ENCODE measurements around the gene HNRNPUL2.
"Not testable (repeated sequence)": the region's sequence is repeated elsewhere in the genome, so short reads cannot be mapped to it uniquely, and the experiment has no call there.

Gene HNRNPUL2

DNA sequence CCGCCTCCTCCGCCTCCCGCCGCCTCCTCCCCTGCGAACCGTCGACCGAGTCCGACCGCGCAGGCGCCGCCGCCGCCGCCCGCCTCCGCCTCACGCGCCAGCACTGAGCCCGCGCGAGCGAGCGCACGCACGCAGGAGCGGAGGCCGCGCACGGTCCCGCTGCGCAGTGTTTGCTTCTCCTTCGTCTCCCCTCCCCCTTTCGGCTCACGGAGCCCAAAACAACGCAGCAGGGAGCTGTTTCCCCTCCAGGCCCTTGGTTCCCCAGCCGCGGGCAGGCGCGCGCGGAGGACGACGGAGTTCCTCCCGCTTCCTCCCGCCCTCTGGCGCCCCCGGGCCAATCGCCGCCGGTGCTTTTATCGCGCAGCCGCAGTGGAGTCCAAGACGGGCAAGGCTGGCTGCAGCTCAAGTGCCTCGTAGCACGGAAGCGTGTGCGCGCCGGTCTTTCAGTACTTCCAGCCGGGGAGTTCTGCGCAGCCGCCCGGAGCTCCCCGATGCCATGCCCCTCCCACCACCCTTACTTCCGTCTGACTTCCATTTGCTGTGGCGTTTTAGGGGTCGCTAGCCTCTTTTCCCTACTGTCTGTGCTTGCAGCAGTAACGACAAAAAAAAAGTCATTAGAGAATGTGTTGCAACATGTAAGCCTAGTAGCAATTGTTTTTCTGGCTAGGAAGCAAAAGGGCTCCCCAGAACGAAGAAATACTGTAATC lies at the start of gene HNRNPUL2:
TSS of gene HNRNPUL2 (minus strand) at position 293 of the 707 bp plus-strand sequence. CDS start 301 bp downstream, outside the sequence.
- Histone ChIP-seq H3K4me1 (ENCODE audit: control insufficient read depth in 5 of 5, insufficient read depth in 5 of 5, low read length in 5 of 5) (peaks cover 15 to 54% (median 49%) of the 10 kb centered on the region in 5 donors), H3K27me3 (ENCODE audit: control insufficient read depth in 5 of 5, insufficient read depth in 4 of 5, low read length in 5 of 5) (no peaks in the 10 kb centered on the region), H3K4me3 (ENCODE audit: low read depth in 1 of 5, low read length in 5 of 5) (peak within 1 kb of the TSS; percentile 74 to 97 (median 94)), H3K36me3 (ENCODE audit: control insufficient read depth in 5 of 5, insufficient read depth in 5 of 5, low read length in 5 of 5) (peaks cover 11 to 24% (median 22%) of the 10 kb centered on the region in 5 donors), H3K9ac (ENCODE audit: low read length in 5 of 5) (peak within 1 kb of the TSS; percentile 92 to 98 (median 98)), H3K9me3 (ENCODE audit: control insufficient read depth in 5 of 5, low read length in 5 of 5) (no peaks in the 10 kb centered on the region), H3K27ac (ENCODE audit: low read depth, low read length) (peak within 1 kb of the TSS; percentile 98)

DNA sequence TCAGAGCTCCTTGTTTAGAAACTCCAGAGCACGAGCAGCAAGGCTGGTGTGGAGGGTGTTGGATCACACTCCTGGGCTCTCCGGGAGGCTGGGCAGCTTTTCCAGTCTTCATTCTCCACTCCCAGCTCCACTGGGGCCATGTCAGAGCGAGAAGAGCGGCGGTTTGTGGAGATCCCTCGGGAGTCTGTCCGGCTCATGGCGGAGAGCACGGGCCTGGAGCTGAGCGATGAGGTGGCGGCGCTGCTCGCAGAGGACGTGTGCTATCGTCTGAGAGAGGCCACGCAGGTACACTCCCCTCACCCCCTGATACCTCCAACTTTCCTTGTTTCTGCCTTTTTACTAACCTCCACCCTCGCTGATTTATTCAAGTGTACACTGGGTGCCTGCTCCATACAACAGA lies 48.4 kb upstream of the HNRNPUL2 start:
- Histone ChIP-seq H3K27me3 (ENCODE audit: control insufficient read depth in 5 of 5, insufficient read depth in 4 of 5, low read length in 5 of 5) (peaks cover 0 to 4% (median 0%) of the 10 kb centered on the region in 5 donors), H3K4me3 (ENCODE audit: low read depth in 1 of 5, low read length in 5 of 5) (no peak overlapping the region), H3K9me3 (ENCODE audit: control insufficient read depth in 5 of 5, low read length in 5 of 5) (no peaks in the 10 kb centered on the region), H3K36me3 (ENCODE audit: control insufficient read depth in 5 of 5, insufficient read depth in 5 of 5, low read length in 5 of 5) (peaks cover 0 to 47% (median 32%) of the 10 kb centered on the region in 5 donors), H3K4me1 (ENCODE audit: control insufficient read depth in 5 of 5, insufficient read depth in 5 of 5, low read length in 5 of 5) (peaks cover 5 to 13% (median 10%) of the 10 kb centered on the region in 5 donors), H3K27ac (ENCODE audit: low read depth, low read length) (no peak overlapping the region), H3K9ac (ENCODE audit: low read length in 5 of 5) (peak overlapping the region in 1 of 5 donors; percentile 16)

DNA sequence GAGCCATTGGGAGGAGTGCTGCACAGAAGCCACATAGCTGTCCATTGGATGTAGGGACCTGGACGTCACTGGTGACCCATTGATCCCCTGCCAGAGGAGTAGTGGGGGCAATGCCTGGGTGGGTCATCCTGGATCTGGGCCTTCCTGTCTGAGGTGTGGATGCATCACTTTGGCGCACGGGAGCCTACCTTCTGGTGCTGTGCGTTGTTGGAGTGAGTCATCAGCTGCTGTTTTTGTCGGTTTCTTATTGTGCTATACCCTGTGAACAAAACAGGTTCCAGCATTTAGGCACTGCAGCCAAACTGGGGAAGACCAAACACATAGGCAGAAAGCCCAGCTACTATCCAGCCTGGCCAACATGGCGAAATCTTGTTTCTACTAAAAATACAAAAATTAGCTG lies 47.1 kb upstream of the HNRNPUL2 start:
- Histone ChIP-seq H3K27ac (ENCODE audit: low read depth, low read length) (no peak overlapping the region), H3K9ac (ENCODE audit: low read length in 5 of 5) (no peak overlapping the region), H3K4me3 (ENCODE audit: low read depth in 1 of 5, low read length in 5 of 5) (no peak overlapping the region), H3K27me3 (ENCODE audit: control insufficient read depth in 5 of 5, insufficient read depth in 4 of 5, low read length in 5 of 5) (peaks cover 0 to 4% (median 0%) of the 10 kb centered on the region in 5 donors), H3K4me1 (ENCODE audit: control insufficient read depth in 5 of 5, insufficient read depth in 5 of 5, low read length in 5 of 5) (peaks cover 7 to 24% (median 20%) of the 10 kb centered on the region in 5 donors), H3K9me3 (ENCODE audit: control insufficient read depth in 5 of 5, low read length in 5 of 5) (no peaks in the 10 kb centered on the region), H3K36me3 (ENCODE audit: control insufficient read depth in 5 of 5, insufficient read depth in 5 of 5, low read length in 5 of 5) (peaks cover 0 to 43% (median 32%) of the 10 kb centered on the region in 5 donors)

DNA sequence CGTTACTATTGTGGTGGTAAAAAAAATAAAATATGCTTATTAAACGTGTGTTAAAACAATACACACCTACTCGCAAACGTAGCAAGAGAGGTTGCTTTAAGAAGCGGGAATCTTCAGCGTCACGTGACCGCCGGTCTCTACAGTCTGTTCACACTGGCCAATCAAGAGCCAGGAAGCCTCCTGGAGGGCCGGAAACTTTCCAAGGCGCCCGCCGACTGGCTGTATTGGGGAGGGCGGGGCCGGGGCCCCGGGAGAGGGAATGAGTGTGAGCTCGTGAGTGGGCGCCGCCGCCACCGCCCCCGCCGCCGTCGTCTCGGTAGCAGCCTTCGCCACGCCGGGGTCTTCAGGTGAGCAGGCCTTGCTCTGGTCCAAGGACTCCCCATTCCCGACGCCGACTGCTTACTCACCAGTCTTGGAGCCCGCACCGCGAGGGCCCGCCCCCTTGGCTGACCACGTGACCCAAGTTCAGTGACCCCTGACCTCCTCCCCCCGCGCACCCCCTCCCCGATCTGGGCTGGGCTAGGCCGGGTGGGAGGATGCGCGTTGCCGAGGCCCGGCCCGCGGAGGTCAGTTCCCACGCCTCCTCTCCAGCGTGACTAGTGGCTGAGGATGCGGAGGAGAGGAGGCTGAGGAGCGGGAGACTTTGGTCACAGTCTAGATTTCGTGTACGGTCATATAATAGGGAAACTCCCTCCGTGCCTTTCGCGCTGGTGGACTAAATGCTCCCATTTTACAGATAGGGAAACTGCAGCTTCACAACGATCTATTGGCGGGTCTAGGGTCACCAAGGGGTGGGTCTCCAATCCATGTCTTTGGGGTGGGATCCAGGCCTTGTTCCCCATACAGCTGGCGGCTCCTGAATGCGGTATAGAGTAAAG lies 44.1 kb upstream of the HNRNPUL2 start, which contains the start of gene TAF6L:
TSS of gene TAF6L (plus strand) at position 253 of the 878 bp plus-strand sequence. CDS start 4,388 bp downstream, outside the sequence.
- H3K9ac ChIP-seq (ENCODE audit: low read length in 5 of 5) = peak within 1 kb of the TSS; percentile 74 to 89 (median 80)
- H3K4me3 ChIP-seq (ENCODE audit: low read depth in 1 of 5, low read length in 5 of 5) = peak within 1 kb of the TSS; percentile 75 to 87 (median 81)
- peaks cover 6 to 34% (median 23%) of the 10 kb centered on the region in 5 donors for H3K36me3 ChIP-seq (ENCODE audit: control insufficient read depth in 5 of 5, insufficient read depth in 5 of 5, low read length in 5 of 5)
- H3K27ac ChIP-seq (ENCODE audit: low read depth, low read length) = peak within 1 kb of the TSS; percentile 78
- H3K9me3 ChIP-seq (ENCODE audit: control insufficient read depth in 5 of 5, low read length in 5 of 5) = no peaks in the 10 kb centered on the region
- H3K4me1 ChIP-seq (ENCODE audit: control insufficient read depth in 5 of 5, insufficient read depth in 5 of 5, low read length in 5 of 5) = peaks cover 7 to 24% (median 20%) of the 10 kb centered on the region in 5 donors
- peaks cover 0 to 4% (median 0%) of the 10 kb centered on the region in 5 donors for H3K27me3 ChIP-seq (ENCODE audit: control insufficient read depth in 5 of 5, insufficient read depth in 4 of 5, low read length in 5 of 5)

DNA sequence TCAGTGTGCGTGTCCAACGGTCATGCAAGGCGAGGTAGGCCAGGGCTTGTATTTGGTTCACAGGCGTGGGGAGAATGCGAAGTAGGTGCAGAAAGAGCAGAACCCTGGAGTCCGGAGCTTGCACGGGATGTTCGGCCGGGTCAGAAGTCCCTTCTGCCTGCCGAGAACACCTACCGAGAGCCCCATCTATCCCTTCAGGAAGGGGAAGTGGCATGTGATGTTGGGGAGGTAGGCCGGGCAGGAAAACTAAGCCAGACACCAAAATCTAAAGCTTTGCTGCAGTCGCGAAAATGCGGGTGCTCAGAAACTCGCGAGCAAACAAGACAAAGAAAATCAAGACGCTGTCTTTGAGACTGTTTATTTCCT lies 43.5 kb upstream of the HNRNPUL2 start:
- Histone ChIP-seq H3K9ac (ENCODE audit: low read length in 5 of 5) (peak overlapping the region; percentile 3 to 89 (median 80)), H3K4me1 (ENCODE audit: control insufficient read depth in 5 of 5, insufficient read depth in 5 of 5, low read length in 5 of 5) (peaks cover 7 to 24% (median 20%) of the 10 kb centered on the region in 5 donors), H3K27me3 (ENCODE audit: control insufficient read depth in 5 of 5, insufficient read depth in 4 of 5, low read length in 5 of 5) (peaks cover 0 to 4% (median 0%) of the 10 kb centered on the region in 5 donors)

DNA sequence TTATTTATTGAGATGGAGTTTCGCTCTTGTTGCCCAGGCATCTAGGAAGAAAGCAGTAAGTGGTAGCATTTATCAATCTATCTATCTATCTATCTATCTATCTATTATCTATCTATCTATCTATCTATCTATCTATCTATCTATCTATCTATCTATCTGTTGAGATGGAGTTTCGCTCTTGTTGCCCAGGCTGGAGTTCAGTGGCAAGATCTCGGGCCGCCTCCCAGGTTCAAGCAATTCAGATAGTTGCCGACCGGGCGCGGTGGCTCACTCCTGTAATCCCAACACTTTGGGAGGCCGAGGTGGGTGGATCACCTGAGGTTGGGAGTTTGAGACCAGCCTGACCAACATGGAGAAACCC lies 33.6 kb upstream of the HNRNPUL2 start:
- H3K9me3 ChIP-seq (ENCODE audit: control insufficient read depth in 5 of 5, low read length in 5 of 5); H3K27ac ChIP-seq (ENCODE audit: low read depth, low read length); H3K27me3 ChIP-seq (ENCODE audit: control insufficient read depth in 5 of 5, insufficient read depth in 4 of 5, low read length in 5 of 5); H3K9ac ChIP-seq (ENCODE audit: low read length in 5 of 5): not testable (repeated sequence)
- peaks cover 0 to 13% (median 7%) of the 10 kb centered on the region in 5 donors for H3K36me3 ChIP-seq (ENCODE audit: control insufficient read depth in 5 of 5, insufficient read depth in 5 of 5, low read length in 5 of 5)
- H3K4me3 ChIP-seq (ENCODE audit: low read depth in 1 of 5, low read length in 5 of 5) = peak overlapping the region; percentile 11 to 92 (median 48)
- peaks cover 4 to 18% (median 15%) of the 10 kb centered on the region in 5 donors for H3K4me1 ChIP-seq (ENCODE audit: control insufficient read depth in 5 of 5, insufficient read depth in 5 of 5, low read length in 5 of 5)

More for the DNA sequence above, 43.5 kb upstream of the HNRNPUL2 start:
- Histone ChIP-seq H3K27ac (ENCODE audit: low read depth, low read length) (peak overlapping the region; percentile 78), H3K9me3 (ENCODE audit: control insufficient read depth in 5 of 5, low read length in 5 of 5) (no peaks in the 10 kb centered on the region), H3K36me3 (ENCODE audit: control insufficient read depth in 5 of 5, insufficient read depth in 5 of 5, low read length in 5 of 5) (peaks cover 6 to 33% (median 23%) of the 10 kb centered on the region in 5 donors), H3K4me3 (ENCODE audit: low read depth in 1 of 5, low read length in 5 of 5) (peak overlapping the region; percentile 75 to 86 (median 81))

DNA sequence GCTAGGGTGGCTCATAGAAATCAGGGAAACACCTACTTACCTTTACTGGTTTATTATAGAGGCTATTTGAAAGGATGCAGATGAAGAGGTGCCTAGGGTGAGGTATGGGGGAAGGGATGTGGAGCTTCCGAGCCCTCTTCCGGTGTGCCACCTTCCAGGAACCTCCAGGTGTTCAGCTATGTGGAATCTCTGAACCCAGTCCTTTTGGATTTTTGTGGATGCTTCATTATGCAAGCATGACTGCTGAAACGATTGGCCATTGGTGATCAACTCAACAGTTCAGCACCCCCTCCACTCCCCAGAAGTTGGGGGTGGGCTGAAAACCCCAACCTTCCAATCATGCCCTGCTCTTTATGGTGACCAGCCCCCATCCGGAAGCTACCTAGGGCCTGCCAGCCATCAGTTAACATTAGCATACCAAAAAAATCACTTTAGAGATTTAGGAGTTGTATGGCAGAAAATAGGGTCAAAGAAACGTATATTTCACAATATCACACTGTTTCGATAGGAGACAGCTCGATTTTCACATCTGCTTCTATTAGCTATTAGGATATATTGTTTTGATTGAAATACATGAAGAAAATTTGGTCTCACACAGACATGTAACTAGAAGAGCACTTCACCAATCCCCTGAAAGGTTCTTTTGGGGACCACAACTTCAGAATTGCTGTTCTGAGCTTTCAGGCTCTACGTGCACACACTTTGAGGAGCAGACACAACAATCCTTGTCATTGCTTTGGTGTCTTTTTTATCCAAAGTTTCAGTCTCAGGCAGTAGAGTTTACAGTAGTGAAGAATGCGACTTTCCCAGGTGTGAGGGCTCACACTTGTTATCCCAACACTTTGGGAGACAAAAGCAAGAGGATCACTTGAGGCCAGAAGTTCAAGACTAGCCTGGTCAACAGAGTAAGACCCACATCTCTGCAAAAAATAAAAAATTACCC lies 30.9 kb upstream of the HNRNPUL2 start:
- Histone ChIP-seq H3K4me1 (ENCODE audit: control insufficient read depth in 5 of 5, insufficient read depth in 5 of 5, low read length in 5 of 5) (peaks cover 12 to 26% (median 20%) of the 10 kb centered on the region in 5 donors), H3K36me3 (ENCODE audit: control insufficient read depth in 5 of 5, insufficient read depth in 5 of 5, low read length in 5 of 5) (peaks cover 0 to 6% (median 0%) of the 10 kb centered on the region in 5 donors), H3K9ac (ENCODE audit: low read length in 5 of 5) (no peak overlapping the region), H3K4me3 (ENCODE audit: low read depth in 1 of 5, low read length in 5 of 5) (no peak overlapping the region), H3K27ac (ENCODE audit: low read depth, low read length) (no peak overlapping the region), H3K9me3 (ENCODE audit: control insufficient read depth in 5 of 5, low read length in 5 of 5) (no peaks in the 10 kb centered on the region), H3K27me3 (ENCODE audit: control insufficient read depth in 5 of 5, insufficient read depth in 4 of 5, low read length in 5 of 5) (no peaks in the 10 kb centered on the region)

DNA sequence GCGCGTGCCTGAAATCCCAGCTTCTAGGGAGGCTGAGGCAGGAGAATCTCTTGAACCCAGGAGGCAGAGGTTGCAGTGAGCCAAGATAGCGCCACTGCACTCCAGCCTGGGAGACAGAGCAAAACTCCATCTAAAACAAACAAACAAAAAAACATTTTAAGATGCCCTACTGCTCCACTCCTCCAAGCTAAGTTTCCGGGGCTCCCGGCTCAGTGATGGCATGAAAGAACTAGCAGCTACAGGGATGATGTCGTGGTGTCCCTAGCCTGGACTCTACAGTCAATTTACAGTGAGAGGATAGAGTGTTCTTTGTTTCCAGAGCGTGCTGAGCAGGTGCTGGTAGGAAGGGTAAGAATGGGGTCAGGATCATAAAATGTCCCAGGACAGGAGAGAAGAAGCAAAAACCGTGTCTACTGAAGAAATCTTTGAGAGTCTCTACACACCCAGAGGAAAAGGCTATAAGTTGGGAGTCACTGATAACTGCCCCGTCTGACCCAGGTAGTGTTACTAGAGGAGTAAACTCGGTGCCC lies 27.9 kb upstream of the HNRNPUL2 start:
- Histone ChIP-seq H3K27ac (ENCODE audit: low read depth, low read length) (no peak overlapping the region), H3K9ac (ENCODE audit: low read length in 5 of 5) (no peak overlapping the region), H3K9me3 (ENCODE audit: control insufficient read depth in 5 of 5, low read length in 5 of 5) (no peaks in the 10 kb centered on the region), H3K27me3 (ENCODE audit: control insufficient read depth in 5 of 5, insufficient read depth in 4 of 5, low read length in 5 of 5) (no peaks in the 10 kb centered on the region), H3K36me3 (ENCODE audit: control insufficient read depth in 5 of 5, insufficient read depth in 5 of 5, low read length in 5 of 5) (peaks cover 0 to 13% (median 11%) of the 10 kb centered on the region in 5 donors), H3K4me1 (ENCODE audit: control insufficient read depth in 5 of 5, insufficient read depth in 5 of 5, low read length in 5 of 5) (peaks cover 13 to 27% (median 18%) of the 10 kb centered on the region in 5 donors), H3K4me3 (ENCODE audit: low read depth in 1 of 5, low read length in 5 of 5) (no peak overlapping the region)

Measured in subcutaneous abdominal adipose tissue (tissue), 5 donors.